Inflammatory macrophage (primary cell): ENCODE data around the gene LRRC4.

Experiments used
- DNase-seq, 2 donors: peaks; one replicate each; pipeline ENCODE4 v3.0.0-alpha.2; 2020 to 2022
- total RNA-seq, 18 experiments: gene quantifications; one replicate each; lab custom pipeline; 2026; ENCODE audit warnings: mixed read lengths in 6 of 18, inconsistent platforms in 2 of 18; lab: John Stamatoyannopoulos, UW

Gene LRRC4
- 0 to 1.9 (median 0.20) reads per million in 18 experiments for total RNA-seq

- DNase-seq: peak; percentile 20 to 30
Observed at GRCh38 chr7:128030654-128031611, at the start of gene LRRC4. Gene LRRC4, minus strand, starts transcription at chr7:128031437. Its CDS starts 797 bp downstream, at chr7:128030640.

- no peak for DNase-seq
Observed at GRCh38 chr7:128080169-128080568, 48.9 kb upstream of the LRRC4 start.

- DNase-seq: no peak
Observed at GRCh38 chr7:128078309-128078708, 47.1 kb upstream of the LRRC4 start.

GRCh38 chr7:128076796-128077271 is 45.6 kb upstream of the LRRC4 start:
- no peak for DNase-seq

- DNase-seq: no peak
Observed at GRCh38 chr7:128076196-128076795, 45.1 kb upstream of the LRRC4 start.

- no peak for DNase-seq
Observed at GRCh38 chr7:128075242-128076095, 44.2 kb upstream of the LRRC4 start.

GRCh38 chr7:128074736-128075135 is 43.5 kb upstream of the LRRC4 start:
- no peak for DNase-seq

GRCh38 chr7:128074336-128074735 is 43.1 kb upstream of the LRRC4 start:
- no peak for DNase-seq

- no peak for DNase-seq
Observed at GRCh38 chr7:128073671-128074310, 42.6 kb upstream of the LRRC4 start.

- DNase-seq: no peak
Observed at GRCh38 chr7:128071801-128072200, 40.6 kb upstream of the LRRC4 start.

- DNase-seq: no peak
Observed at GRCh38 chr7:128071376-128071775, 40.1 kb upstream of the LRRC4 start.

- DNase-seq: no peak
Observed at GRCh38 chr7:128069373-128070364, 38.4 kb upstream of the LRRC4 start.

GRCh38 chr7:128068785-128069184 is 37.5 kb upstream of the LRRC4 start:
- DNase-seq: no peak

GRCh38 chr7:128067983-128068382 is 36.7 kb upstream of the LRRC4 start:
- DNase-seq: no peak

GRCh38 chr7:128066858-128067257 is 35.6 kb upstream of the LRRC4 start:
- DNase-seq: no peak

GRCh38 chr7:128066395-128066794 is 35.2 kb upstream of the LRRC4 start:
- no peak for DNase-seq

- no peak for DNase-seq
Observed at GRCh38 chr7:128065872-128066271, 34.6 kb upstream of the LRRC4 start.

GRCh38 chr7:128063088-128063487 is 31.9 kb upstream of the LRRC4 start:
- DNase-seq: no peak

GRCh38 chr7:128060018-128060417 is 28.8 kb upstream of the LRRC4 start:
- no peak for DNase-seq

- DNase-seq: no peak
Observed at GRCh38 chr7:128059143-128059988, 28.1 kb upstream of the LRRC4 start.
